ENCODE data around the gene PNKP.

Gene PNKP

GRCh38 chr19:49812997-49813861 is 54.1 kb downstream of the PNKP start, which contains the start of gene FUZ:
FUZ (minus strand) TSS chr19:49813292; CDS start chr19:49813106, 186 bp downstream.
- peak; percentile 97 for DNase-seq

GRCh38 chr19:49812452-49812996 is 54.9 kb downstream of the PNKP start:
- DNase-seq, result no peak

GRCh38 chr19:49811328-49811727 is 56.0 kb downstream of the PNKP start:
- DNase-seq, result no peak

Data from kidney glomerular epithelial cell (primary cell).